ENCODE results near the gene FAM193B. TPM values are rescaled to one million over a fixed set of nuclear protein-coding genes. Genes with fewer than 3 reads are reported as not detected.

FAM193B gene
- total and polyA plus RNA-seq, 9 of the 15 experiments (the other 6 are each of a cell fraction or from before 2014, with no cell fraction given) = 4.4 to 76.4 (median 37.3) TPM

- 0 out of 2 replicates have a peak, but pooled peaks have one; percentile 28 for TF ChIP-seq ETV1 (tag; conservative IDR thresholded peaks at IDR 0.05; ENCODE audit: low read depth)
- no peak for TF ChIP-seq HSF4 (CRISPR knock-in tag; IDR thresholded peaks at IDR 0.05; ENCODE audit: borderline replicate concordance)
- no peak for TF ChIP-seq ZNF589 (CRISPR knock-in tag; IDR thresholded peaks at IDR 0.05; ENCODE audit: low read depth)
- no peak for TF ChIP-seq PRMT5 (CRISPR knock-in tag; IDR thresholded peaks at IDR 0.05)
- TF ChIP-seq ZNF780A (CRISPR knock-in tag; IDR thresholded peaks at IDR 0.05) = no peak
- TF ChIP-seq FOXO4 (CRISPR knock-in tag; IDR thresholded peaks at IDR 0.05) = no peak
- peak in 2 of 3 experiments; percentile 56 to 81 for TF ChIP-seq YY1 (IDR thresholded peaks at IDR 0.05; ENCODE audit: borderline replicate concordance in 1 of 3, control insufficient read depth in 1 of 3, extremely low read depth in 1 of 3, insufficient read depth in 3 of 3, insufficient read length in 1 of 3, insufficient replicate concordance in 2 of 3, low read depth in 1 of 3, low read length in 2 of 3)
- no peak for TF ChIP-seq EHMT2 (IDR thresholded peaks at IDR 0.05)
- TF ChIP-seq TAF1 (IDR thresholded peaks at IDR 0.05; ENCODE audit: control insufficient read depth, extremely low read depth, insufficient read depth, low read length, severe bottlenecking) = peak; percentile 56
- TF ChIP-seq ZNF512 (tag; IDR thresholded peaks at IDR 0.05) = no peak
- peak; percentile 94 for TF ChIP-seq POLR2A (conservative IDR thresholded peaks at IDR 0.05)
- TF ChIP-seq HDAC1 (IDR thresholded peaks at IDR 0.05) = peak in 1 of 2 experiments; percentile 96; a peak in 2 of 4 replicates
- peak; percentile 41; the same call in 1 of the 2 replicates for TF ChIP-seq ZBTB7A (IDR thresholded peaks at IDR 0.05; ENCODE audit: borderline replicate concordance, control insufficient read depth, low read depth, low read length)
- TF ChIP-seq ZNF778 (CRISPR knock-in tag; IDR thresholded peaks at IDR 0.05) = no peak
- TF ChIP-seq DACH1 (IDR thresholded peaks at IDR 0.05; ENCODE audit: partially characterized antibody) = peak; percentile 92
- TF ChIP-seq ZNF444 (CRISPR knock-in tag; IDR thresholded peaks at IDR 0.05) = 0 out of 2 replicates have a peak, but pooled peaks have one; percentile 15
- no peak for TF ChIP-seq ZFP30 (CRISPR knock-in tag; IDR thresholded peaks at IDR 0.05; ENCODE audit: borderline replicate concordance)
- 0 out of 2 replicates have a peak, but pooled peaks have one; percentile 31 for TF ChIP-seq ZNF583 (CRISPR knock-in tag; IDR thresholded peaks at IDR 0.05)
- no peak for TF ChIP-seq DLX4 (CRISPR knock-in tag; IDR thresholded peaks at IDR 0.05)
- peak; percentile 74 for TF ChIP-seq ZNF766 (CRISPR knock-in tag; conservative IDR thresholded peaks at IDR 0.05)
- TF ChIP-seq NBN (IDR thresholded peaks at IDR 0.05; ENCODE audit: low read depth) = peak; percentile 88; the same call in 1 of the 2 replicates
- peak; percentile 67; the same call in 1 of the 2 replicates for TF ChIP-seq KLF13 (tag; IDR thresholded peaks at IDR 0.05; ENCODE audit: borderline replicate concordance, low read depth)
- TF ChIP-seq BRCA1 (IDR thresholded peaks at IDR 0.05) = no peak
- TF ChIP-seq BRCA1 (CRISPR knock-in tag; IDR thresholded peaks at IDR 0.05) = no peak
- no peak for TF ChIP-seq NCOA6 (IDR thresholded peaks at IDR 0.05)
- no peak for TF ChIP-seq HDGF (IDR thresholded peaks at IDR 0.05)
Measured at GRCh38 chr5:177516601-177517568, 37.5 kb downstream of the FAM193B start, which contains the start of gene DDX41 (continued).

Measured in K562 (cell line).